NB4 (cell line): Measurements from ENCODE around the gene SPECC1L.

Source experiments
- DNase-seq: peaks from one replicate; pipeline ENCODE4 v3.0.0; 2010; ENCODE audit warnings: low read depth
- H3K4me3 ChIP-seq: one replicate; pipeline ENCODE4 v1.5.1; 2011; ENCODE audit warnings: mild to moderate bottlenecking, low read depth, low read length, moderate library complexity
- MYC ChIP-seq: IDR thresholded peaks from 2 replicates; pipeline ENCODE4 v1.6.1; 2011; ENCODE audit warnings: low read depth, low read length
- POLR2A ChIP-seq: IDR thresholded peaks from 2 replicates; pipeline ENCODE4 v1.6.1; 2011; ENCODE audit warnings: mild to moderate bottlenecking; ENCODE audit not compliant: insufficient read length; ENCODE audit errors: extremely low read depth
- TF ChIP-seq, protein P1 (sequence below): IDR thresholded peaks from one replicate; pipeline ENCODE4 v1.5.1; 2012; ENCODE audit warnings: low read depth, low read length
- TF ChIP-seq, protein P2 (sequence below): IDR thresholded peaks from 2 replicates; pipeline ENCODE4 v1.6.1; 2011; ENCODE audit warnings: low read depth, low read length

Gene SPECC1L

DNA sequence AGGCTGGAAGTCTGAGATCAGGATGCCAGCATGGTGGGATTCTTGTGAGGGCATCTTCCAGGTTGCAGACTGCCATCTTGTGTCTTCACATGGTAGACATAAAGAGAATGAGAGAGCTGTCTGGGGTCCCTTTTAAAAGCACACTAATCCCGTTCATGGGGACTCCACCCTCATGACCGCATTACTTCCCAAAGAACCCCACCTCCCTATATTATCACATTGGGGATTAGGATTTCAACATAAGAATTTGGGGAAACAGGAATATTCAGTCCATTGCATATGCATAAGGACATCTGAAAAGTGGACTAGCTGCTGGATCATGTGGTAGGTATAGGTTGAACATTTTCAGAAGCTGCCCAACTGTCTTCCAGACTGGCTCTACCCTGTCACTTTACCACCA lies 123.6 kb downstream of the SPECC1L start:
- no peak for DNase-seq
- TF ChIP-seq, protein P1, sequence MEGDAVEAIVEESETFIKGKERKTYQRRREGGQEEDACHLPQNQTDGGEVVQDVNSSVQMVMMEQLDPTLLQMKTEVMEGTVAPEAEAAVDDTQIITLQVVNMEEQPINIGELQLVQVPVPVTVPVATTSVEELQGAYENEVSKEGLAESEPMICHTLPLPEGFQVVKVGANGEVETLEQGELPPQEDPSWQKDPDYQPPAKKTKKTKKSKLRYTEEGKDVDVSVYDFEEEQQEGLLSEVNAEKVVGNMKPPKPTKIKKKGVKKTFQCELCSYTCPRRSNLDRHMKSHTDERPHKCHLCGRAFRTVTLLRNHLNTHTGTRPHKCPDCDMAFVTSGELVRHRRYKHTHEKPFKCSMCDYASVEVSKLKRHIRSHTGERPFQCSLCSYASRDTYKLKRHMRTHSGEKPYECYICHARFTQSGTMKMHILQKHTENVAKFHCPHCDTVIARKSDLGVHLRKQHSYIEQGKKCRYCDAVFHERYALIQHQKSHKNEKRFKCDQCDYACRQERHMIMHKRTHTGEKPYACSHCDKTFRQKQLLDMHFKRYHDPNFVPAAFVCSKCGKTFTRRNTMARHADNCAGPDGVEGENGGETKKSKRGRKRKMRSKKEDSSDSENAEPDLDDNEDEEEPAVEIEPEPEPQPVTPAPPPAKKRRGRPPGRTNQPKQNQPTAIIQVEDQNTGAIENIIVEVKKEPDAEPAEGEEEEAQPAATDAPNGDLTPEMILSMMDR: no peak
- TF ChIP-seq, protein P2, sequence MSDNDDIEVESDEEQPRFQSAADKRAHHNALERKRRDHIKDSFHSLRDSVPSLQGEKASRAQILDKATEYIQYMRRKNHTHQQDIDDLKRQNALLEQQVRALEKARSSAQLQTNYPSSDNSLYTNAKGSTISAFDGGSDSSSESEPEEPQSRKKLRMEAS: no peak
- TF ChIP-seq POLR2A (no peak), MYC (no peak)
- H3K4me3 ChIP-seq: no peak overlapping the region

DNA sequence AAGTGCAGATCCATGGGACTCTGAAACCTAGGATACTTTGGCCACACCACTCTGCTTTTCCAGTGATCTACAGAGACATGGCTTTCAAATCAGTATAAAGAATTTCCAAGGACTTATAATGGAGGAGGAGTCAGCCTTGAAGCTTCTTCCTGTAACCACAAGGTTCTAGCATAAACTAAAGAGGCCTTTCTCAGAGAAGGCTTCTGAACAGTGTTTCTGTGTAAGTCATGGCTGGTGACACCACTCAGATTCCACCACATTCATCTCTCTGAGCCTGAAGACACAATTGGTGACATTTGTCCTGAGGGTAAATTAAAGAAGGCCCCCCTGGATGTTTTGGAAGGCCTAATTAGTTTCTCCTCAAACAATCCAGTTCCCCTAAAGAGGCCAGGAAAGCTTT lies 127.8 kb downstream of the SPECC1L start:
- no peak overlapping the region for H3K4me3 ChIP-seq
- TF ChIP-seq MYC (no peak), POLR2A (no peak)
- TF ChIP-seq, protein P2: no peak
- DNase-seq: no peak

DNA sequence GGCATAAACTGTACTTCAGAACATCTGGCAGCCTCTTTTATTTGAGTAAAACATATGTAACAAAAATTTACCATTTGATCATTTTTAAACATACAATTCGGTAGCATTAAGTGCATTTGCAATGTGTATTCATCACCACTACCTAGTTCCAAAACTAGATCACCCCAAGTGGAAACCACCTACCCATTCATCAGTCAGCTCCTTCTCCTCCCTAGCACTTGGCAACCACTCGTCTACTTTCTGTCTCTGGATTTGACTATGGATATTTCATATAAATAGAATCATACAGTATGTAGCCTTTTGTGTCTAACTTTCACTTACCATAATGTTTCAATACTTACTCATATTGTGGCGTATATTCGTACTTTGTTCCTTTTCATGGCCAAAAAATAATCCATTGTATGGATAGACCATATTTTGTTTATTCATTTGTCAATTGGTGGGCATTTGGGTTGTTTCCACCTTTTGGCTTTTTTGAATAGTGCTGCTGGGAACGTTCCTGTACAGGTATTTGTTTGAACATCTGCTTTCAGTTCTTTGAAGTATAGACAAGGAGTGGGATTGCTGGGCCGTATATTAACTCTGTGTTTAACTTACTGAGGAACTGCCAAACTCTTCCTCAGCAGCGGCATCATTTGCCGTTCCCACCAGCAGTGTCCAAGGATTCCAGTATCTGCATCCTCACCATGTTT lies 129.5 kb downstream of the SPECC1L start:
- TF ChIP-seq, protein P1: no peak
- TF ChIP-seq, protein P2: no peak
- TF ChIP-seq MYC (no peak), POLR2A (no peak)
- no peak for DNase-seq
- H3K4me3 ChIP-seq: no peak overlapping the region

DNA sequence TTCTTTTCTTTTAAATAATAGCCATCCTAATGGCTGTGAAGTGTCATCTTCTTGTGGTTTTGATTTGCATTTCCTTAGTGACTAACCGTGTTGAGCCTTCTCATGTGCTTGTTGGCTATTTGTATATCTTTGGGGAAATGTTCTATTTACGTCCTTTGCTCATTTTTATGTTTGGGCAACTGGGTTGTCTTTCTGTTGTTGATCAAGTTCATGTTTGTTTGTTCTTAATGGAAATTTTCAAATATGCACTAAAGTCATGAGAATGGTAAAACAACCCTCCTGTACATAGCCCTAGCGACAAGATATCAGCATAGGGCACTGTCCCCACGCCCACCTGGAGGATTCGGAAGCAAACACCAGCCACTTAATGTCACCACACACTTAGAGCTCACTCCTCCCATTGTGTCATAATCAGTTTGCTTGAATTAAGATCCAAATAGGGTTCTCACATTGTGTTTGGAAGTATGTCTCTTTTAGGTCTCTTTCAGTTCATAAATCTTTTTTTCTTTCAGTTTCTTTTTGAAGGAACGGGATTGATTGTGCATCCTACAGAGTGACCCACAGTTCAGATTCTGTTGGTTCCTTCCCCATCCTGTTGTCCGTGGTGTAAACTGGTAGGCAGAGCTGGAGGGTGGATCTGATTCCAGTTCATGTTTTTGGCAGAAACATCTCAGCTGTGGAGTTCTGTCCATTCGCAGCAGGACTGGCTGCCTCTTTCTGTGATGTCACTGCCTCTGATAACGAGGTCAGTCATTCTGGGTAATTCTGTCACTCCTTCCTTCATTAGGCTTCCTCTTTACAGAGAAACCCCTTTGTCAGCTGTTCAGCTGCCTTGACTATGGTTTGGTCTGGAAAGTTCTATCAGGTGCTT lies 130.3 kb downstream of the SPECC1L start:
- no peak for DNase-seq
- no peak for TF ChIP-seq MYC
- TF ChIP-seq, protein P1: no peak
- no peak for TF ChIP-seq POLR2A
- TF ChIP-seq, protein P2: no peak
- H3K4me3 ChIP-seq: no peak overlapping the region

DNA sequence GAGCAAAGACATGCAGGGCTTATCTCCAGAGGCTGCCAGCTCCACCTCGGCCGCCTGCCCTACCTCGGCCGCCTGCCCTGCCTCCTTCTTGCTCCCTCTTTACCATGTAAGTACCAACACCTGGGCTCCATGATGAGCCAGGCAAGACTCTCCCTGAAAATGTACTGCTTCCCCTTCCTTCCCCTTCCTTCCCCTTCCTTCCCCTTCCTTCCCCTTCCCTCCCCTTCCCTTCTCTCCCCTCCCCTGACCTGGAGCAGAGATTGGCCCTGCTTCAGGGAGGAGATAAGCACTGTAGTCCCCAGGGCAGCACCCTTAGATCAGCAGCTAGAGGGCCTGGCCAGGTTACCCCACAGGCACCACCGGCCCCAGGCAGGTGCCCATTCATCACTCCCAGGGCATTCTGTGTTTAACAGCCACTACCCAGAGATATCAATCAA lies 131.3 kb downstream of the SPECC1L start:
- TF ChIP-seq, protein P1: no peak
- TF ChIP-seq MYC (no peak), POLR2A (no peak)
- TF ChIP-seq, protein P2: no peak
- H3K4me3 ChIP-seq: no peak overlapping the region
- no peak for DNase-seq
